Prostate gland (tissue), 2 donors: Measurements from ENCODE around the gene UVSSA. TPM values are rescaled to one million over a fixed set of nuclear protein-coding genes. Genes with fewer than 3 reads are reported as not detected.

ENCODE experiments used
- DNase-seq: peaks from one replicate; pipeline ENCODE4 v3.0.0-alpha.2; 2019; ENCODE audit warnings: low spot score
- H3K27ac ChIP-seq, 2 donors: fragments of 200-600 bp; sonication (generic); 2 replicates each; pipeline ENCODE4 v1.5.1; 2017 to 2019
- H3K27me3 ChIP-seq: fragments of 200-600 bp; sonication (generic); replicated peaks from 2 replicates; pipeline ENCODE4 v1.5.1; 2019; ENCODE audit not compliant: insufficient read depth
- H3K36me3 ChIP-seq, 2 donors: fragments of 200-600 bp; sonication (generic); 1 replicate in 1 of 2; 2 replicates in 1 of 2; pipeline versions ENCODE4 v1.5.1 to v1.8.1; 2017 to 2019
- H3K4me1 ChIP-seq: fragments of 200-600 bp; sonication (generic); replicated peaks from 2 replicates; pipeline ENCODE4 v1.5.1; 2019
- H3K4me3 ChIP-seq, 2 donors: fragments of 200-600 bp; sonication (generic); 2 replicates each; pipeline ENCODE4 v1.5.1; 2017 to 2019
- H3K9me3 ChIP-seq: fragments of 200-600 bp; sonication (generic); 2 replicates; pipeline ENCODE4 v1.5.1; 2017
- POLR2A ChIP-seq: fragments of 450-650 bp; IDR thresholded peaks from one replicate; pipeline ENCODE4 v1.6.1; 2016; ENCODE audit warnings: antibody characterized with exemption, mild to moderate bottlenecking
- POLR2AphosphoS5 ChIP-seq: sonication (generic); formaldehyde crosslinking; IDR thresholded peaks from one replicate; pipeline ENCODE4 v1.6.1; 2017; ENCODE audit warnings: antibody characterized with exemption
- WGBS: methylation state at CpG from one replicate; pipeline ENCODE4 v1.1.5; 2018; 5-methylcytosine and 5-hydroxymethylcytosine counted together
- intact Hi-C: fragments of 100-400 bp; cut with DNase I; formaldehyde crosslinking; loops from one replicate; pipeline ENCODE4 v1.14.2; 2022
- total RNA-seq, 2 donors: library from RNA; depleted of rRNA; stranded (reverse); fragments of >200 nt; gene quantifications; one replicate each; pipeline ENCODE4 v1.1.0, GENCODE V29; 2016
- TF ChIP-seq, protein P1 (sequence below), 4 experiments: fragments of 200-600 bp in 2 of 4; fragments of 450-650 bp in 2 of 4; sonication (generic) in 2 of 4; IDR thresholded peaks; 1 replicate in 3 of 4; 2 replicates in 1 of 4; pipeline ENCODE4 v1.5.1; 2016 to 2019; ENCODE audit warnings: antibody characterized with exemption in 4 of 4, mild to moderate bottlenecking in 2 of 4, moderate library complexity in 2 of 4

Gene UVSSA
- total RNA-seq, 2 donors from 2014 or later: 20.8 to 47.9 TPM

DNA sequence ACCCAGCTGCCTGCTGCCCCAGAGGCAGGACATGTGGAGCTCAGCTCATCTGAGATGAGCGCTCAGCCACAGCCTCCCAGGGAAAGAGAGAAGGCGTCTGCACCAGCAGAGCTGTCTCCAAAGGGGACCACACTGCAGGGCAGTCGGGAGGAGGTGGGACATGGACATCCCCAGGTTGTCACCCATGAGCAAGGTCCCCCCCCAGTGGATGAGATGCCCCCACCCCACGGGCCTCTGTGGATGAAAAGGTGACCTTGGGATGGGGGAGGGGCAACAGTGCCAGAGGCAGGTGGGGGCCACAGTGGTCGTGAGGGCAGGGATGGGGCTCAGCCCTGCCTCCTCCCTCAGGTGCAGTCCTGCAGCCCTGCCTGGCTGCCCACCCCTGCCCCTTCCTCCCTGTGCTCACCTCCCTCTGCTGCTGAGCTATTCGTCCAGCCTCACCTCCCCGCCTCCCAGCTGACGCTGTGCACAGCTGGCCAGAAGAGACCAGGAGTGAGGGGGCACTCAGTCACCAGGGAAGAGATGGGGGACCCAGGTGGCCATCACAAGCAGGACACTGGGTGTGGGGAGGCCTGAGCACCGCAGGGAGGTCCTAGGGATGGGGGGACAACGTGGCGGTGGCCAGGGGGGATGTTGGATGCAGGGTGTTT is 49.9 kb downstream of the UVSSA start:
- intact Hi-C loops: no loop called here
- Histone ChIP-seq H3K4me1 (no peaks in the 10 kb centered on the region), H3K36me3 (no peaks in the 10 kb centered on the region), H3K27me3 (peaks cover 30% of the 10 kb centered on the region), H3K9me3 (no peaks in the 10 kb centered on the region), H3K27ac (no peak overlapping the region), H3K4me3 (no peak overlapping the region)
- 96% methylated on average over 11 of the region's 11 CpGs for WGBS
- DNase-seq: no peak
- no peak for TF ChIP-seq POLR2A
- no peak for TF ChIP-seq POLR2AphosphoS5
- TF ChIP-seq, protein P1, sequence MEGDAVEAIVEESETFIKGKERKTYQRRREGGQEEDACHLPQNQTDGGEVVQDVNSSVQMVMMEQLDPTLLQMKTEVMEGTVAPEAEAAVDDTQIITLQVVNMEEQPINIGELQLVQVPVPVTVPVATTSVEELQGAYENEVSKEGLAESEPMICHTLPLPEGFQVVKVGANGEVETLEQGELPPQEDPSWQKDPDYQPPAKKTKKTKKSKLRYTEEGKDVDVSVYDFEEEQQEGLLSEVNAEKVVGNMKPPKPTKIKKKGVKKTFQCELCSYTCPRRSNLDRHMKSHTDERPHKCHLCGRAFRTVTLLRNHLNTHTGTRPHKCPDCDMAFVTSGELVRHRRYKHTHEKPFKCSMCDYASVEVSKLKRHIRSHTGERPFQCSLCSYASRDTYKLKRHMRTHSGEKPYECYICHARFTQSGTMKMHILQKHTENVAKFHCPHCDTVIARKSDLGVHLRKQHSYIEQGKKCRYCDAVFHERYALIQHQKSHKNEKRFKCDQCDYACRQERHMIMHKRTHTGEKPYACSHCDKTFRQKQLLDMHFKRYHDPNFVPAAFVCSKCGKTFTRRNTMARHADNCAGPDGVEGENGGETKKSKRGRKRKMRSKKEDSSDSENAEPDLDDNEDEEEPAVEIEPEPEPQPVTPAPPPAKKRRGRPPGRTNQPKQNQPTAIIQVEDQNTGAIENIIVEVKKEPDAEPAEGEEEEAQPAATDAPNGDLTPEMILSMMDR (IDR thresholded peaks at IDR 0.05): no peak

DNA sequence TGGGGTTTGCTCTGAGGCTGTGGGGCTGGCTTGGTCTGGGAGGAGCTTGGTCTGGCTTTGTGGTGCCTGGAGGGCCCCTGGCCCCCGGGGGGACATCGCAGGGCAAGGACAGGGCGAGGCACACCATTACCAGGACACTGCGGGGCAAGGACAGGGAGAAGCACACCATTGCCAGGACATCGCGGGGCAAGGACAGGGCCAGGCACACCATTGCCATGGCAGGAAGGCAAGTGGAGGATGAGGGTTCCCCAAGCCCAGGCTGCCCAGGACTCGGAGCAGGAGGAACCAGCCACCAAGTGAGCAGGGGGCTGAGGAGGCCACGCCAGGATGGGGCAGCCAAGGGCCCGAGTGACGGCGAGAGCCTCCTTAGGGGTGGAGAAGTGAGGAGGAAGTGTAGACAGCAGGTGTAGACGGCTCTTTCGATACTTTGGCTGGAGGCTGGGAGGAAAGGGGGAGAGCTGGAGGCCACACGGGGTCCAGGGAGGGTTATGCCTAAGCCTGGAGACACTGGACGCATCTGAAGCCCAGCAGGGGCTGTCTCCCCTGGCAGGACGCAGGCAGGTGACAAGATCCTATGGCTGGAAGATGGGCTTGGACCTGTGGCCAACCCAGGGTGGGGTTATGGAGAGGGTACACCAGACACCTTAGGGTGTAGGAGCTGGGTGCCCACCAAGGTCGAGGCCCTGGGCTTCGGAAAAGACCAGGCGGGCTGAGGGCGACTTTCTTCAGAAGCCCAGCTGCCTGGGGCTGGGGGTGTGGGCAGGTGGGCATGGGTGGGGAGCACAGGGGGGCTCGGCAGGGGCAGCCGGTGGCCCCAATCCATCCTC is 51.9 kb downstream of the UVSSA start:
- Histone ChIP-seq H3K36me3 (no peaks in the 10 kb centered on the region), H3K4me1 (peaks cover 6% of the 10 kb centered on the region), H3K4me3 (no peak overlapping the region), H3K27me3 (peaks cover 47% of the 10 kb centered on the region), H3K9me3 (no peaks in the 10 kb centered on the region), H3K27ac (no peak overlapping the region)
- intact Hi-C loops: no loop called here
- 95% methylated on average over 21 of the region's 22 CpGs for WGBS
- TF ChIP-seq POLR2AphosphoS5: no peak
- no peak for TF ChIP-seq POLR2A
- TF ChIP-seq, protein P1 (IDR thresholded peaks at IDR 0.05): no peak
- no peak for DNase-seq

DNA sequence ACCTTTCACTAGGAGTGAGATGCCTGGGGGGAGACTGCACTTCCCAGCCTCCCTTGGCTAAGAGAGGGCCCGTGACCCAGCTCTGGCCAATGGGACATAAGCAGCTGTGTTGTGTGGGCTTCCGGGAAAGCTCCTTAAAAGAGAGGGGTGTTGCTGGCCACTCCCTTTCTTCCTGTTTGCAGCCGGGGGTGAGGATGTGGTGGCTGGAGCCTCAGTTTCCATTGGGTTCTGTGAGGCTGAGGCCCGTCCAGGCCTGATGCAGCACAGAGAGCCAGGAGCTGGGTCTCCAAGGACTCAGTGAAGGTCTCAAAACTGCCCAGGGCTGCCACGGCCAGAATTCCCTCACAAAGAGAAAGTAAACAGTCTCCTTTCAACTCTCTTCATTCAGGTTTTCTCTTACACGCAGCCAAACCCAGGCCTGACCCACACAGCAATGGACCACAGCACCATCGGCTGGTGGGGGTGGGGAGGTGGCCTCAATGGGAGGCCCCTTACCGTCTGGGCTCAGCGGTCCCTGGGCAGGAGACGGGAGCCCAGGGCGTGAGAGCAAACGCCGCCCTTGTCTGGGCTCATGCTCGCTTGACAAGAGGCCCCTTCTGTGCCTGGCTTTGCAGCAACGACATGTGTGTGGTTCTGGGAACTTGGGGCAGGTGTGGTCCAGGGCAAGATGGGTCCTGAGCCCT is 52.6 kb downstream of the UVSSA start:
- intact Hi-C loops: no loop called here
- H3K4me1 ChIP-seq: peaks cover 6% of the 10 kb centered on the region
- DNase-seq: no peak
- H3K36me3 ChIP-seq: no peaks in the 10 kb centered on the region
- no peak overlapping the region for H3K27ac ChIP-seq
- no peaks in the 10 kb centered on the region for H3K9me3 ChIP-seq
- WGBS: 70% methylated on average over 12 of the region's 15 CpGs
- H3K27me3 ChIP-seq: peaks cover 55% of the 10 kb centered on the region
- TF ChIP-seq, protein P1 (IDR thresholded peaks at IDR 0.05): no peak
- TF ChIP-seq POLR2AphosphoS5: no peak
- no peak for TF ChIP-seq POLR2A
- H3K4me3 ChIP-seq: no peak overlapping the region

DNA sequence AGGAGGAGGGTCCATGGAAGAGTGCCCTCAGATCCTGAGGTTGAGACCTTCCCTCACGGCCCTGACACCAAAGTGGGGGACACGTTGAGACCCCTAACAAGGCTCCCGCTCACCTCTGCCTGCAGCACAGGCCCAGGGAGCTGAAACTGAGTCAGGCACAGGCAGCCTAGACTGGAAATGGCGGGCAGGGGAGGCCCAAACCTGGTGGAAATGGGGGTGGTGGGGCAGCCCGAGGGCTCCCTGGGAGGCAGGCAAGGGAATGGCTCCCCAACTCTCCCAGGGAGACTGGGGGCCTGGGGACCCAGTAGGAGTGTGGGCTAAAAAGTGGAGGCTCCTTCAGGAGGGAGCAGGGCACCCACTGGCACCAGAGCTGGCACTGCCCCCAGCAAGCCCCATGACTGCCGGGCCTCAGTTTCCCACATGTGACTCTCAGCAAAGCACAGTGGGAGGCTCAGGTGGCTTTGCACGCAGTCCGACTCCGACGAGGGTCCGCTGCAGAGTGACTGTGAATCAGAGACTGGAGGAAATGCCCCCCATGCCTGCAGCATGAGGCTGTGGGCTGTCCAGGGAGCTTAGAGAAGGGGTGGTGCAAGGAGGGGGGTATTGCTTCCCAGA is 53.3 kb downstream of the UVSSA start:
- no peak for TF ChIP-seq POLR2A
- TF ChIP-seq, protein P1 (IDR thresholded peaks at IDR 0.05): no peak
- no peak for TF ChIP-seq POLR2AphosphoS5
- Histone ChIP-seq H3K36me3 (no peaks in the 10 kb centered on the region), H3K9me3 (no peaks in the 10 kb centered on the region), H3K4me3 (no peak overlapping the region), H3K27ac (no peak overlapping the region), H3K4me1 (peaks cover 6% of the 10 kb centered on the region), H3K27me3 (peaks cover 61% of the 10 kb centered on the region)
- intact Hi-C loops: no loop called here
- no peak for DNase-seq
- WGBS: 85% methylated on average over 8 of the region's 11 CpGs
